ENCODE measurements around the gene PAPPA2.
"Not testable (repeated sequence)": the region's sequence is repeated elsewhere in the genome, so short reads cannot be mapped to it uniquely, and the experiment has no call there.

The PAPPA2 gene

DNA sequence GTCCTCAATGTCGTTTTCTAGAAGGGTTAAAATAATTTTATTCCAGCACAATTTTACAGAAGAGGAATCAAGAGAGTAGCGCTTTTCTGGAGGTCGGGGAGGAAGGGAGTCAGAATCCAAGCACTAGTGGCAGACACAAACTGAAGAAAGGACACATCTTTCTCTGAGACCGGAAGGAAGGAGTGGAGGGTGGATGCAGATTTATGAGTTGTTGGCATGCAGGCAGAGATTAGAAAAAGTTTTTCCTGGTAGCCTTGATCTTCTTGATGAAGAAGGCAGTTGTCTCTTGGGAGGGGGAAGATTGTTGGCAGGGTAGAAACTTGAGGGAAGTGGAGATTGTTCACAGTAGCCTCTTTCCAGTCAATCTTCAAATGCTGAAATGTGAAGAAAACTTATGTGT is 149.8 kb downstream of the PAPPA2 start:
- DNase-seq: no peak

DNA sequence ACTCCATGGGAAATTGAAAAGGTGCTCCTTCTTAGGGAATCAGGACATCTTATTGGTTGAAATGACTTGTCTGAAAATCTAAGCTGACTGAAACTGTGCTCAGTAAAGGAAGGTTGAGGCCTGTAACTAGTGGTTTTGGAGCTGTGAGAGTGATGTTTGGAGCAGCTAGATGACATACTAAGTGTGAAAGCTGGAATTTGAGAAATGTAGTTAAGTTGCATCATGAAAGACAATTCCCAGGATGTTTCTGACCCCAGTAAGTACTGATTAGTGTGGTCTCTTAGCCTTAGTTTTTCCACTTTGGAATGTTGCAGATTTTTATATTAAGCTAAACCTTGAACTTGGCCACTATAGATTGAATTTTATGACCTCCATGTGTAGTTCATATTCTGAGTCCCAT is 154.9 kb downstream of the PAPPA2 start:
- no peak for DNase-seq

DNA sequence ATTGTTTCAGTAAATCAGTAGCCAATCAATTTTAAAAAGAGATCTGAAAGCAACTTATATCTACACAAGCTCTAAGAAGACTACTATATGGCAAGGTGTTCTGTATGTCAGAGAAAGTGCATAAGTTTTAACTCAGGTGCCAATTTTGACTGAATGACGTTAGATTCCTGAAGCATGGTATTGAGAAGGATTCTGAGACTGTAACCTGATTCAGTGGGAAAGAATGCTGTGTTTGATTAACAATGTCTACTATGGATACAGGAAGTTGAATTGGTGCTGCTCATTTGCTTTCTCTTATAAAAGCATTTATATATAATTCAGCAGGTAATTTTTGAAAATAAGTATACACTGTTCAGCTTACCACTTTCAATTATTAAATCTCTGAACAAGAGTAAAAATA is 156.3 kb downstream of the PAPPA2 start:
- no peak for DNase-seq

DNA sequence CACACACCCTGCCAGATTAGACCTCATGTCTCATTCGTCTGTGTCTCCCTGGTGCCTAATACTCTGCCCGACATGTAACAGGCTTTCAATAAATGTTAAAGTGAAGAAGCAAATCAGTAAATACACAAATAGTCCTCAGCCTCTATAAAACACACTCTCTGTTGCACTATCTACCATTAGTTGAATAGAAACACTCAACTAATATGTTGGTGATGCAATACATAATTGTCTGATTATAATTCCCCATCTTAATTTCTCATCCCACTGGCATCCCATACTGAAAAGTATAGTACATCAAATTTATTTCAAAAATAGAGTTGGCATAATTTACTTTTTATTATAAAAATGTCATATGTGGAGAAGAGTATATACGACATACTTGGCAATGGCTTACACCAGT is 162.4 kb downstream of the PAPPA2 start:
- no peak for DNase-seq

DNA sequence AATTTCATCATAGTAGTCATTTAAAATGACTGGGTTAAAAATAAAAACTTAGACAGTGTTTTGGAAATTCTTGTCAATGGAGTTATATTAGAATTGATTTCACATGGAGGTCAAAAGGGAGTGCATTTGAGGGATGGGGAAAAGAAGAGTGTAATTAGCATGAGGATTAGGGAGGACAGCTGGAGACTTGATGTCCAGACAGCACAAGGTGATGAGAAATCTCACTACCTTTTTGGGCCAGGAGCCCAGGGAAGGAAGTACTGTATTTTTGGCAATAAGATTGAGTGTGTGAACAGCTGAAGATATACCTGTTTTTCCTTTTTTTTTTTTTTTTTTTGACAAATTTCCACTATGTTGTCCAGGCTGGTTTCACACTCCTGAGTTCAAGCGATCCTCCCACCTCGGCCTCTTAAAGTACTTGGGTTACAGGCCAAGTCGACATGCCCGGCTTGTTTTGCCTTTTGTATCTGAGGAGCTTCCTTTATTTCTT is 163.6 kb downstream of the PAPPA2 start:
- no peak for DNase-seq

DNA sequence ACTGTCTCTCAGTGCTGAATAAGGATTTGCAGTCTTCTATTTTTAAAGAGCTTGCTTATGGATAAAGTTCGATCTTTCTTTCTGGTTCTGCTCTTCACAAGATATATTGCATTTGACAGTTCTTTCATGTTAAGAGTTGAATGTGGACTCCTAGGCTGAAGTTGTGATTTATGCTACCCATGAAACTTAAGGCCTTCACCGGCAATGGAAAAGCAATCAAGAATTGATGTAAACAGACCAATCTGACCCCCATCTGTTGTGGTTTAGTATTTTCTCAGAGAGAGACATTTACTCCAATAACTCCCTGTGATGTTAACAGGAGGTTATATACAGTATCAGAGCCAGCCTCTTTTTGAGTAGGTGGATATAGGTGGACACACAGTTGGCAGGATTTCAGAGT is 165.8 kb downstream of the PAPPA2 start:
- DNase-seq: no peak

DNA sequence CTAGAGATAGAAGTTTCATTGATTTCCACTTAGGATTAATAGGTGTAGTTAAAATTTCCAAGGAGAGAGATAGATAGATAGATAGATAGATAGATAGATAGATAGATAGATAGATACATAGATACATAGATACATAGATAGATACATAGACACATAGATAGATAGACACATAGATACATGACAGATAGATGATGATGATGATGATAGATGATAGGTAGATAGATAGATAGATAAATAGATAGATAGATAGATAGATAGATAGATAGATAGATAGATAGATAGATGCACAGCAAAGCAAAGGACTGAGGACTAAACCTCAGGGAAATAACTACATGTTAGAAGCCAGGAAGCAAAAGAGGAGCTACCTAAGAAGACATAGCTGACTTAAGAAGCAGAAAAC is 171.8 kb downstream of the PAPPA2 start:
- not testable (repeated sequence) for DNase-seq

DNA sequence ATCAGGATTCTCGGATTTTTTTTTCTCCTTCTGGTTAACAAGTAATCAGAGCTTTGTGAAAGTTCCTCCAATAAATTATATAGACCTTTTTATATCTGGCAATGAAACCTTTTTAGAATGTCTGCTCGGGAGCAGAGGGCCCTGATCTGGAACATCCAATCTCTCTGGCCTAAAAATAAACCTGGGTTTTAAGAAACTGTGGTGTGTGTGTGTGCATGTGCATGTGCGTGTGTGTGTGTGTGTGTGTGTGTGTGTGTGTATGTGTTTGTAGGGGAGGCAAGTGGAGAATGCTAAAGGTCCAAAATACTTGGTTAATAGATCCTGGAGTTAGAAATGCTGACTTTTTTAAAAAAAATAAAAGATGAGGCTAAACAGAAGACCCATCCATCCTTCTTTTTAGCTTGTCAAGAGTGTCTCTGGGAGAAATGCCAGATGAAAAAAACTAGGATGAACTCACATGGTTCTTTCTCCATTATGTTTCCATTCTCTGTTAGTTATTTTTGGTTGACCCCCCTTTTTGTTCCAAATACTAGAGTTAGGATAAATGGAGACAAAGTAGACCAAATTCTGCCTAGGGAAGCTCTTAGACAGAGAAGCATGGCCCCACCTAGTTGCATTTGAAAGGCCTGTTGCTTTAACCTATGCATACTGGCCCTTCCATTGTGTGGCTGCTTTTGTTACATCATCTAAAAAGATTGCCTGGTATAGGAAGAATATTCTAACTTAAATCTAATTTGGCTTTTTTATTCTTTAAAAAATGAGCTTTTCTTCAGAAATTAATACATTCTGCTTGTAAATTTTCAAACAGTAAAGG is 175.9 kb downstream of the PAPPA2 start:
- DNase-seq: no peak

DNA sequence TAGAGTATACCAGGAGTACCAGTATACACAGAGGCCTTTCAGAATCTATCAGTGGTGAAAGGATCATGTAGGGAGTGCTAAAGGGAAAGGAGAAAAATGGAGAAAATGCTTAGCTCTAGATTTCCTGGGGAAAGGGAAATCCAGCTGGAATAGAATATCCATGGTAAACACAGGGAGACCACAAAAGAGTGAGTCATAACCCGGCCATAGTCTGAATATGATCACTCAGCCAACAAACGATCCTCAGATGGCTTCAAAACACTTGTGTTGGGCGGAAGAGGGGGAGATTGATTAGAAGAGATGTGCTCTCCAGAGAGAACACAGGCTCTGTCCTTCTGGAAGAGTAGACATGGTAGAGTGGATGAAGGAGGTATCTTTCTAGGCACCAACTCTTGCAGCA is 180.6 kb downstream of the PAPPA2 start:
- no peak for DNase-seq

DNA sequence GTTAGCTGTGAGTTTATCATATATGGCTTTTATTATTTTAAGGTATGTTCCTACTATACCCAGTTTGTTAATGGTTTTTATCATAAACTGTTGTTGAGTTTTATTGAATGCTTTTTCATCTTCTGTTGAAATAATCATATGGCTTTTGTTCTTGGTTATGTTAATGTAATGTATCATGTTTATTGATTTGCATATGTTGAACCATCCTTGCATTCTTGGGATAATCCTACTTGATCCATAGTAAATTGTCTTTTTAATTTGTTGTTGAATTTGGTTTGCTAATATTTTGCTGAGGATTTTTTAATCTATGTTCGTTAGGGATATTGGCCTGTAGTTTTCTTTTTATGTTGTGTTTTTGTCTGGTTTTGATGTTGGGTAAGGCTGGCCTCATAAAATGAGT is 185.6 kb downstream of the PAPPA2 start:
- no peak for DNase-seq

DNA sequence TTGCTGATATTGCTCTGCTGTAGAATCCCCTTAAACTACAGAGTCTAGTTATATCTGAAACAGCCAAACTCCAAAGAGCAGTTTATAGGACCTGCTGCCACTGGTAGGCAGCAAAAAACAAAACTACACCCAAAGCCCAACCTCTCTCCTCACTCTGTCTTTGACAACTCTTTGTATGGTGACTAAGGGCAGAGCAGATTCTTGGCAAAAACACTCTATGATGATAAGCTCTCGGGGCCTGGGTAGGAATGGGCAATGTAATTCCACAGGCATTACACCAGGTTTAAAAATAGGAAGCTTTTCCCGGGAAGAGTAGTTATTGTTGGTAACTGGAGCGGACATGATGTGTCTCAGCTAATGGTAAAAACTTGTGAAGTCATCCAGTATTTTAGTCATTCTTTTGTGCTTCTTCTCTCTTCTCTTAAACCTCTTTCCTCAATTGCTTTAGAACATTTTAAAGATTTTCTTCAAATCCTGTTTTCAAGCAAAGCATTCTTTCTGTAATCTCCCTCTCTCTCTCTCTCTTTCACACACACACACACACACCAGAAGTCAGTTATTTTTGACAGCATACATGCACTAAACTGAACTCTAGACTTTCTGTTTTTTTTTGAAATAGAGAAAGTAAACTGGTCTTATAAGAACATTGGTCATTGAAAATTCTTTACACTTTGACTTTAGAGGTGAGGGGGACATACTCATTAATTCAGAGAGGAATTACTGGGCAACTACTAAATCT is 193.5 kb downstream of the PAPPA2 start:
- no peak for DNase-seq

DNA sequence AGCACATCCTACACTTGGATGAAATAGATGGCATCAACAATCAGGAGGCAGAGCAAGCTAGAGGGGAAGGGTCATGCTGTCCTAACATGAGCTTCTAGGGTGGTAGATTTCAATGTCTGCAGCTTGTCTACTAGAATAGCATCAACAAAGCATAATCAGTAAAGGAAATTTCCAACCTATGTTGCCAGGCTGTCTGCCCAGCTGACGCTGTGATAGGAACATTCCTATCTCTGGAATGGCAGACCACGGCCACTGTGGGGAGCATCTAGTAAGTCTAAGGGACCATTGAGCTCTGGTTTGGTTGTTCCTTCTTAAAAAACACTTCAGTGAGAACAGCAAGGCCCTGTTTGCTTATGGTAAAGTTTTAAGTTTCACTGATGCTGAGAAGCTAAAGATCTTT is 206.8 kb downstream of the PAPPA2 start:
- no peak for DNase-seq

DNA sequence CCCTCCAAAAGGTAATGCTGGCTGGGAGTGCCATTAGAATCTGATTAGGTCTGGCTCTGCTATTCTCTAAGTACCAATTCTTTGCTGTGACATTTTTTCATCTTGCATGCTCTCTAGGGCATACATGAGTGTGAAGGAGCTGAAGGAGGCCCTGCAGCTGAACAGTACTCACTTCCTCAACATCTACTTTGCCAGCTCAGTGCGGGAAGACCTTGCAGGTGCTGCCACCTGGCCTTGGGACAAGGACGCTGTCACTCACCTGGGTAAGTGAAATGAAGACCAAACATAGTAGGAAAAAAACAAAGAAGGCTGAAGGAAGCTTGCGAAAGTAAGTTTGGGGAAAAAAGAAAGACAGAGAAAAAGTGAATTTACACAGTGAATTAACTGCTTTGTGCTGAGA is 207.9 kb downstream of the PAPPA2 start:
- no peak for DNase-seq

DNA sequence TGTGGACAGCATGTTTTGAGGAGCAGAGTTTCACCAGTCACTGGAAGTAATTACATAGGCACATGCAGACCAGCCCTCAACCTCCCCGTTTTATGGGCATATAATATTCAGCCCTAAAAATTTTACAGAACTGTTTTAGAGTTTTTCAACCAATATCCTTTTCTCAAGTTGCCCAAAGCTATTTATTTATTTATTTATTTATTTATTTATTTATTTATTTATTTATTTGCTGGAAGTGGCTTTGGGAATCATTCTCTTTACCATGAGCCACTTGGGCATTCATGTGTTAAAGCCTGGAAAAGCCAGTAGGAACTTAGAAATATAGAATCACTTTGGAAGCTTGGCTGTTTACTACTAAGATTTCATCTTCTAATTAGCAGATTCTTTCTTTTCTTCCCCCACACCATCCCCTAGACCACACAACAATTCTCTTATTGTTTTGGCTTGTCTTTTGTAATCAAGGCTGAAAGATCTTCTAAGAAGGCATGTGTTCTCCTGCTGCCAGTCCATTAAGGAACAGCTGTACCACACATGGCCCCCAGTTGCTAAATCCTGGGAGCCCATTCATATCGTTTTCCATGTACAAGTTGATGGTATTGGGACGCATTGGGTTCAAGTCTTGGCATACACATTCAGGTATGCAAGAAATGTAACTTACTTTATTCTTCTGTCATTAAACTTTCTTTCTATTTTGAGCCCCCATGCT is 220.0 kb downstream of the PAPPA2 start:
- no peak for DNase-seq

DNA sequence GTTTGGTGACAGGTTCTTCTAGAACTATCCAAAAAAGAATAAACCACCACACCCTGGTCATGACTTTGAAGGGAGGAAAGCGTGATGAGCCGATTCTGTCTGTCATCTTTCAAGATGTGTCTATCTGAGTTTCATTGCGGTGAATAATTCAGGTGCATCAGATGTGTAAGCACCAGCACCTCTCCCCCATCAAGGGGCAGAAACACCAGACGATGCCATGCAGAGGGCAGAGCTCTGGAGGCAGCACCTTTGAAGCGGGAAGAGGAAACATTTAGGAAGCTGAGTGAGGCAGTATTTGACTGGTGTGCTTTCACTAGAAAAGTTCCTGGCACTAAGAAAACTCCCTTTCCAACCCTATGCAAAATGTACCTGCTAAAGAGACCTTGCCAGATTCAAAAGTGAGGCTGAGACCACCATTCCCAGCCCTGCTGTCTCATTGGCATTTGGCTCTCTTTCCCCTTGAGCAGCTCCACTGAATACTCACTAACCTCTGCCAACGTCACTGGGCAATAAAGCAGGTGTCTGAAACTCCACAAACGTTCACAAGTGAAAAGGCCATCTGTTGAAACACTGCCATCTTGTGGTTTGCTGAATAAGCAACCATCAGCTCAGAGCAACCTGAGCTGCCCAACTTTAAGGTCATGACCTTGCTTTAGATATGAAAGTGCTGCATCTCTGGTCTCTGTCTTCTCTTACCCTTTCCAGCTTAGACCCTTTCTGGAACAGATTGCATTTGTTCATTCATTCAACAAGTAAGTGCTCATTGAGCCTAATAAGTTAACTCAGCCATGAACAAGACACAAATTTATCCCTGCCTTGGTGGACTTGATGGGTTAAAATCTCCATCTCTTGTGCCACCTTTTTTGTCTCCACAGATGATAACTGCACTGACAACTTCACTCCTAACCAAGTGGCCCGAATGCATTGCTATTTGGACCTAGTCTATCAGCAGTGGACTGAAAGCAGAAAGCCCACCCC is 228.6 kb downstream of the PAPPA2 start:
- no peak for DNase-seq

DNA sequence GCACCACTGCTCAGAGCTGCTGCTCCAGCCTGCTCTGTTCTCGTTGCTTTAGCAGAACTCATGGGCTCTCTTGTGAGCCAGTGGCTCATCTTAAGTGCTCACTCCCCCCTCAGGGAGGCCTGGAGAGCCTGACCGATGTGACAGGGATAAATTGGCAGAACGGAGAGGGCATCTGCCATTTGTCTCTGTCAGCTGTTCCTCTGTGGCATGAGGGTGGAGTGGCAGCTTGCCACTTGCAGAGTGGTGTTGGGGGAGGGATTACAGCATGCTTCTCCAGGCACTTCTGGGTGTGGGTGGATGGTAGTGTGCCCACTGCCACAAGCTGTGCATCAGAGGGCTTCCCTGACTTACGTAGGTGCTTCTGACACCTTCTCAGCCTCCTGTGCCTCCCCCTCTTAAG is 229.5 kb downstream of the PAPPA2 start:
- no peak for DNase-seq

DNA sequence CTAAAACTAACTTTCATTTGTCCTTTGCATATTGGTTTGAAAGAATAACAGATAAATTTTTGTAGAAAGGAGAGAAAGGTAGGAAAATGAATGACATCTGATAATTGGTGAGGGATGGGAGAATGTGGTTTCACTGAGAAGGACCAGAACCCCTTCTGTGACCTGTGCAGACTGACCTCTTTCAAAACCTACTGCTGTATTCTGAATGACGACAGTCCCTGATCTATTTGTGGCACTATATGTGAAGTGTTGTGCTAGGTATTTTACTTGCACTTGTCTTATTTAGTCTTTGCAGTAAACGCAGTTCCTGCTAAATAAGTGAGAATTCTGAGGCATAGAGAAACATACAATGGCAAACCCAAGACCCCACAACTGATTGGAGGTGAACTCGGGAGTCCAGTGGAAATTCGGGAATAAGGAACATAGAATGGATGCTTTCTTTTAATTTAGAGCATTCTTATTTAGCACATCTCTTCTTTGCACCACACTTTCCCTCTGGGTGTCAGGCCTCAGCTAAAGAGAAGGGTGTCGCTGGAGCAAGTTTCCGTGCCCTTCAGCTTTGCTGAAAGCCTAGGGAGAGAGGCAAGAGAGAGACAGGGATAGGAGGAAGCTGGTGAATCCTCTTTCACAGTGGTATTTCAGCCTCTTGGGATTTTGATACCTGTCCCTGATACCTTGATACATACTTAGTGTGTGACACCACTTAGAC is 230.2 kb downstream of the PAPPA2 start:
- DNase-seq: no peak

DNA sequence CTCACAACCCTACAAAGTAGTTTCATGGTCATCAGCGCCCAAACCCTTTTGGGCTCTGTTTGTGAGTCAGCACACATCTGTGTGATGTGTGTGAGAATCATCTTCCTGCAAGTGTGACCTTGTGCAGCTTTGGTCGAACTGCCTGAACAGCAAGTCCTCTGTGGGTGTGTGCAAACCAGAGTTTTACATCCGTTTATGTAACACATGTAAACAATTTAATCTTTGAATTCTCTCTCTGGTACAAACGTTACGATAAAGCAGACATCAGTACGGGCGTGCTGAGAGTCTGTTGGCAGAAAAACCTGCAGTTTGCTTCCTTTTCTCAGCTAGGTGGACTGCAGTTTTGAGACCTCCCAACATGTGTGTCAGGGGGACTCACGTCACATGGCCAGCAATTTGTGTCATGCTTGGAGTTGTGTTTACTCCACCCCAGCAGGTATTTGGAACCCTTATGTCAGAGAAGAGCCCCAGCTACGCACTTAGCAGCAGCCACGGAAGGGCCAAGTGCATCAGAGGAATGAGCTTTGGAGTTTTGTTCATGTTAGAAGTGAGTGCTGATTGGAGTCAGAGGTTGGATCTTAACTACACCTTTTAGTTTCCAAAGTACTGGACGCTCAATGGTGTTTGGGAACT is 230.8 kb downstream of the PAPPA2 start:
- DNase-seq: no peak

DNA sequence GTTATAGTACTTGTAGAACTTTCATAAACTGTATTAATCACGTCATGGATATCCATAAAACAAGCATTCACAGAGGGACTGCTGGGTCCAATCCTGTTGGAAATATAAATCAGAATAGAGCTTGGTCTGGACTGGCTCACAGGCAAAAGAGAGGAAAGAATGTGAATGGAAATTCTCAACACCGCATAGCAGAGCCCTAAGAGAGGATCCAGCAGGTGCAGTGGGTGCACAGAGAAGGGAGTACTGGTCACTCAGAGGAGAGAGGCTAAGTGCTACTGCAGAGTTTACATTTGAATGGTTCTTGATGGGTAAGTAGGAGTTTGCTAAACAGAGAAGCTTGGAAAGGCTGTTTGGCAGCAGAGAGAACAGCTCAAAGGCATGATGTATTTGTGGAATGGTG is 231.7 kb downstream of the PAPPA2 start:
- no peak for DNase-seq

DNA sequence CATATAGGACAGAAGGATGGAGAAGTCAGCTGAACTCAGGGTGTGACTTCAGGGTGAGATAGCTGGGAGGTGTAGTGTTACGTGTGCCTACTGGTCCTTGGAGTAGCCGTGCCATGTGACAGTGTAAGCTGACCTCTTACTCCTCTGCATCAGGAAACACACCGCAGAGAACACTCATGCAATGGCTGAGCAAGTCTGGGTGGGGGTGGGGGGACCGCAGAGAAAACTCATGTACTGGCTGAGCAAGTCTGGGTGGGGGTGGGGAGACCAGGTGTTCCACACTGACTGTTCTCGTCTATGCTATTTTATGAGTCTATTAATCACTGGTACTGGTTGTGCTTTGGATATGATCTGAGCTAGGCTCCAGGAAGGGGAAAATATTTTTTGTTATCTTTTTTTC is 233.1 kb downstream of the PAPPA2 start:
- DNase-seq: no peak

DNA sequence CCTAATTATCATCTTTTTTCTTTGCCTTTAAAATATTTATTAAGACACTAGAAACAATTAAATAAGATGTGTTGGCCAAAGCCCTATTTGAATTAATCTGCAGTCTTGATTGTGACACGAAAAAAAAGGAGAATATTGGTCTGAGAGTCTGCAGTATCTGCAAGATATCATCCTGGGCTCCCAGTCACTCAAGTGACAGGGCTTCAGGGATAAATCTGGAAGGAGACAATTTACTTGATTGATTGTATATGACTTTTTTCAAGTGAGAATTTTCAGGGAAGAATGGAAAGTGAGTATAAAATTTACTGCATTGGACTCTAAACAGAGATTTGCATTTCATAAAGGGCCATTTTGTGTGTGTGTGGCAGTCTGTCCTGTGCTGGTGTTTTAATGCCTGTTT is 233.7 kb downstream of the PAPPA2 start:
- no peak for DNase-seq

Data from stimulated activated CD4-positive, alpha-beta T cell treated with anti-CD3 and anti-CD28 coated beads, Interleukin-12 subunit alpha, Interleukin-12 subunit beta, amount 100 ng/mL, for 4 hours (primary cell).